GM12878 (cell line): ENCODE data around the gene SYTL1. TPM values are rescaled to one million over a fixed set of nuclear protein-coding genes. Genes with fewer than 3 reads are reported as not detected.
A peak's percentile ranks its signal among the peaks of the same experiment; 100 is the strongest.

Experiments
- ATAC-seq: fragments of 200-7000 bp; cut with Tn5 transposase; 3 replicates; pipeline ENCODE4 v1.9.1; 2020; ENCODE audit warnings: mild to moderate bottlenecking, moderate library complexity
- BruUV-seq: library from RNA; stranded (reverse); fragments of 400-500 nt; replicated peaks from 2 replicates; lab custom pipeline; 2021; lab: Mats Ljungman, UMichigan
- CTCF ChIA-PET: fragments of 300-600 bp; sonication (Branson Sonifier 250); formaldehyde crosslinking; extraction: SDS; loops from one replicate; lab custom pipeline; 2021; ENCODE audit warnings: inconsistent platforms; lab: Yijun Ruan, JAX
- POLR2A ChIA-PET: fragments of 350-600 bp; formaldehyde crosslinking; extraction: SDS; loops from one replicate; lab custom pipeline; 2021; ENCODE audit warnings: inconsistent platforms; lab: Charles Lee
- RAD21 ChIA-PET: fragments of 300-600 bp; sonication (Branson Sonifier 250); formaldehyde crosslinking; loops from one replicate; lab custom pipeline; 2023; ENCODE audit warnings: antibody characterized with exemption; ENCODE audit not compliant: unreplicated experiment; lab: Charles Lee
- SMC1A ChIA-PET: fragments of 300-600 bp; sonication (Branson Sonifier 250); formaldehyde crosslinking; loops from one replicate; lab custom pipeline; 2023; ENCODE audit not compliant: unreplicated experiment, uncharacterized antibody; lab: Charles Lee
- DNase-seq: peaks from one replicate; pipeline ENCODE4 v3.0.0-alpha.2; 2011; ENCODE audit warnings: low read depth, low spot score
- FAIRE-seq: peaks from 3 replicates; lab custom pipeline; 2011; peaks lifted over from hg19 to GRCh38; lab: Jason Lieb, UNC
- H2AFZ ChIP-seq: 2 replicates; pipeline ENCODE4 v1.6.0; 2011; ENCODE audit warnings: low read depth, low read length, control low read depth; ENCODE audit not compliant: control insufficient read depth
- H3K27ac ChIP-seq: 2 replicates; pipeline ENCODE4 v1.5.1; 2011; ENCODE audit warnings: control low read depth; ENCODE audit not compliant: control insufficient read depth, insufficient read depth
- H3K27me3 ChIP-seq, 2 experiments: replicated peaks in 1 of 2; 2 replicates each; pipeline versions ENCODE4 v1.6.0 to v1.6.1; 2011; ENCODE audit warnings: low read length in 1 of 2; ENCODE audit not compliant: control insufficient read depth in 2 of 2, insufficient read depth in 2 of 2
- H3K36me3 ChIP-seq, 2 experiments: 2 replicates each; pipeline ENCODE4 v1.5.1; 2011; ENCODE audit warnings: low read length in 1 of 2; ENCODE audit not compliant: control insufficient read depth in 2 of 2, insufficient read depth in 2 of 2
- H3K4me1 ChIP-seq: 2 replicates; pipeline ENCODE4 v1.6.1; 2011; ENCODE audit warnings: mild to moderate bottlenecking, low read length, moderate library complexity, mixed read lengths; ENCODE audit not compliant: control insufficient read depth, insufficient read depth
- H3K4me2 ChIP-seq: 2 replicates; pipeline ENCODE4 v1.6.0; 2011; ENCODE audit warnings: control low read depth; ENCODE audit not compliant: control insufficient read depth, insufficient read depth
- H3K4me3 ChIP-seq: fragments of 200-600 bp; sonication (generic); 2 replicates; pipeline ENCODE4 v1.5.1; 2016
- H3K79me2 ChIP-seq: 2 replicates; pipeline ENCODE4 v1.6.0; 2011; ENCODE audit warnings: low read length; ENCODE audit not compliant: control insufficient read depth, insufficient read depth
- H3K9ac ChIP-seq: 2 replicates; pipeline ENCODE4 v1.8.0; 2011; ENCODE audit warnings: low read length, control low read depth, mixed read lengths; ENCODE audit not compliant: control insufficient read depth, insufficient read depth
- H3K9me3 ChIP-seq: replicated peaks from 3 replicates; pipeline ENCODE4 v1.5.1; 2011; ENCODE audit warnings: mild to moderate bottlenecking, low read length; ENCODE audit not compliant: control insufficient read depth, insufficient read depth
- H4K20me1 ChIP-seq: 2 replicates; pipeline ENCODE4 v1.6.0; 2011; ENCODE audit not compliant: control insufficient read depth, insufficient read depth
- NFIC ChIP-seq: IDR thresholded peaks from 2 replicates; pipeline ENCODE4 v1.6.1; 2012; ENCODE audit warnings: low read depth, mild to moderate bottlenecking, inconsistent platforms, low read length, moderate library complexity
- NFYA ChIP-seq: IDR thresholded peaks from 2 replicates; pipeline ENCODE4 v1.6.1; 2011; ENCODE audit warnings: low read depth, mild to moderate bottlenecking, low read length, improper control_type of control experiment, borderline replicate concordance
- POLR2AphosphoS5 ChIP-seq: IDR thresholded peaks from 2 replicates; pipeline ENCODE4 v1.6.1; 2011; ENCODE audit warnings: mild to moderate bottlenecking, low read length, inconsistent platforms
- RAD21 ChIP-seq: IDR thresholded peaks from 2 replicates; pipeline ENCODE4 v1.6.1; 2011; ENCODE audit warnings: mild to moderate bottlenecking, low read depth, low read length, moderate library complexity; ENCODE audit not compliant: insufficient read depth
- SIX5 ChIP-seq: IDR thresholded peaks from 2 replicates; pipeline ENCODE4 v1.6.1; 2011; ENCODE audit warnings: mild to moderate bottlenecking, low read depth, low read length, moderate library complexity; ENCODE audit not compliant: severe bottlenecking
- SMARCA5 ChIP-seq: fragments of 450-650 bp; IDR thresholded peaks from 2 replicates; pipeline ENCODE4 v1.6.1; 2017; ENCODE audit warnings: mild to moderate bottlenecking
- SP1 ChIP-seq: IDR thresholded peaks from one replicate; pipeline ENCODE4 v1.6.1; 2011; ENCODE audit warnings: low read depth, low read length
- SREBF1 ChIP-seq: IDR thresholded peaks from 2 replicates; pipeline ENCODE4 v1.6.1; 2012; ENCODE audit warnings: mild to moderate bottlenecking, low read length
- WRNIP1 ChIP-seq: IDR thresholded peaks from 2 replicates; pipeline ENCODE4 v1.6.1; 2011; ENCODE audit warnings: low read depth, low read length, improper control_type of control experiment, borderline replicate concordance
- YY1 ChIP-seq: IDR thresholded peaks from 2 replicates; pipeline ENCODE4 v1.6.1; 2011; ENCODE audit warnings: low read depth, mild to moderate bottlenecking, low read length
- ZNF274 ChIP-seq: IDR thresholded peaks from one replicate; pipeline ENCODE4 v1.8.0; 2011; ENCODE audit not compliant: insufficient read length, insufficient read depth
- WGBS: methylation state at CpG from one replicate; pipeline ENCODE4 v1.1.6; 2016; ENCODE audit warnings: low lambda C conversion rate; ENCODE audit not compliant: insufficient replicate concordance, insufficient coverage; ENCODE audit errors: missing lambda C conversion rate; 5-methylcytosine and 5-hydroxymethylcytosine counted together
- in situ Hi-C: fragments of 300-500 bp; cut with MboI; formaldehyde crosslinking; loops from 9 replicates; pipeline ENCODE4 v1.14.3; 2018; ENCODE audit warnings: mixed read lengths
- intact Hi-C: fragments of 100-400 bp; cut with micrococcal nuclease; formaldehyde crosslinking; loops from one replicate; pipeline ENCODE4 v1.14.2; 2022; ENCODE audit not compliant: unreplicated experiment
- polyA plus RNA-seq, 11 experiments: library from polyadenylated mRNA; depleted of rRNA in 4 of 11; unstranded in 6 of 11; stranded (reverse) in 5 of 11; fragments of >200 nt; fragmentation: Nextera tagmentation in 4 of 11; fragmentation: Illumina TruSeq in 1 of 11; extraction: Ambion mirVana in 4 of 11; extraction: Trizol in 1 of 11; gene quantifications; 1 replicate in 1 of 11; 2 replicates in 10 of 11; pipeline versions ENCODE4 v1.2.1 to v1.2.3, GENCODE V29; 2011 to 2016; ENCODE audit warnings: inconsistent platforms in 2 of 11, missing spikeins in 2 of 11, low read depth in 1 of 11
- total RNA-seq, 4 experiments: library from RNA; depleted of rRNA in 3 of 4; stranded (reverse); fragments of >200 nt in 3 of 4; fragmentation: Illumina TruSeq in 1 of 4; extraction: Trizol in 1 of 4; gene quantifications; 2 replicates each; pipeline versions ENCODE4 v1.2.1 to v1.2.3, GENCODE V29; 2013 to 2021
- TF ChIP-seq, protein P1 (sequence below): IDR thresholded peaks from 2 replicates; pipeline ENCODE4 v1.6.1; 2011; ENCODE audit warnings: low read depth, low read length, improper control_type of control experiment, borderline replicate concordance
- TF ChIP-seq, protein P2 (sequence below), 3 experiments: IDR thresholded peaks in 2 of 3; conservative IDR thresholded peaks in 1 of 3; 2 replicates each; pipeline ENCODE4 v1.5.1; 2011; ENCODE audit warnings: low read depth in 3 of 3, low read length in 3 of 3, mild to moderate bottlenecking in 3 of 3, control low read depth in 2 of 3, moderate library complexity in 2 of 3, inconsistent platforms in 1 of 3, mixed read lengths in 1 of 3; ENCODE audit not compliant: control insufficient read depth in 2 of 3, insufficient read depth in 1 of 3; ENCODE audit errors: extremely low read depth in 1 of 3
- TF ChIP-seq, protein P3 (sequence below): IDR thresholded peaks from 2 replicates; pipeline ENCODE4 v1.6.1; 2012; ENCODE audit warnings: low read length, inconsistent platforms
- TF ChIP-seq, protein P4 (sequence below): fragments of 450-650 bp; IDR thresholded peaks from 2 replicates; pipeline ENCODE4 v1.6.1; 2016; ENCODE audit warnings: mild to moderate bottlenecking

SYTL1 gene
- total and polyA plus RNA-seq, 10 of the 15 experiments (the other 5 are each of a cell fraction or from before 2014, with no cell fraction given) = 0.72 to 45.6 (median 14.8) TPM

DNA sequence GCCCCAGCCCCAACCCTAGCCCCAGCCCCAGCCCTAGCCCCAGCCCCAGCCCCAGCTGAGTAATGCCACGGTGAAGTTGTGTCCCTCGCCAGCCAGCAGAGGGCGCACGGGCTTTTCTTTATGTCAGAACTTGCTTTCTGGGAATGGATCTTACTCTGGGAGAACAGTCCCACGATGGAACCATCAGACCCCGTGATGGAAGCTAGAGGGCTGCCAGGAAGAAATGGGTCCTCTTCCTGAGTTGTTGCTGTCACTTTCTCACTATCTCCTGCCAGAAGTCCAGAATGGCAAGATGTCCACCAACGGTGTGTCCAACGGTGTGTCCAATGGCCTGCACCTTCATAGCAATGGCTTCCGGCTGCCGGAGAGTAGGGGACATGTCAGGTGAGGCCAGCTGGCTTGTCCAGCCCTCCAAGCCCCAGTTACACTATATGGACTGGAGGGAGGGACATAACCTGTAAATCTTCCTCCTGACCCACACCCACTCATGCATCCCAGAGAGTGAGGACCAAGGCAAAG lies 45.0 kb upstream of the SYTL1 start:
- H4K20me1 ChIP-seq = no peaks in the 10 kb centered on the region
- no peak overlapping the region for H3K27ac ChIP-seq
- DNase-seq (no peak), FAIRE-seq (no peak), ATAC-seq (peak; percentile 80)
- H3K4me1 ChIP-seq = peaks cover 5% of the 10 kb centered on the region
- SMC1A ChIA-PET = interaction anchor here (0.7 to 4.2 kb wide), 15 partner anchors 9 to 310 kb away, joined by 3 to 19 read pairs (median 4); no protein-coding TSS in a partner anchor
- no peaks in the 10 kb centered on the region for H3K79me2 ChIP-seq
- intact Hi-C loops (no loop called here), in situ Hi-C loops (no loop called here)
- no peak overlapping the region for H2AFZ ChIP-seq
- POLR2A ChIA-PET = interaction anchor here (0.6 to 3.8 kb wide), 3 partner anchors 99 to 307 kb away, joined by 3 to 16 read pairs (median 4); partner anchors contain the start of gene AHDC1
- no peak overlapping the region for H3K4me3 ChIP-seq
- CTCF ChIA-PET = interaction anchor here (0.6 to 13.1 kb wide), 73 partner anchors 9 to 476 kb away, joined by 3 to 265 read pairs (median 4); partner anchors contain the start of genes AHDC1, GPR3, MAP3K6 and SLC9A1
- H3K4me2 ChIP-seq = no peak overlapping the region
- H3K36me3 ChIP-seq = peaks cover 4 to 7% of the 10 kb centered on the region in 2 experiments; a peak in 3 of 4 replicates
- RAD21 ChIA-PET = interaction anchor here (0.6 to 7.5 kb wide), 16 partner anchors 8 to 310 kb away, joined by 3 to 103 read pairs (median 4); partner anchors contain the start of gene AHDC1
- WGBS = 32% methylated on average over 10 of the region's 10 CpGs
- H3K9me3 ChIP-seq = no peaks in the 10 kb centered on the region
- BruUV-seq = no TSS peak
- H3K27me3 ChIP-seq = no peaks in the 10 kb centered on the region
- no peak overlapping the region for H3K9ac ChIP-seq
- TF ChIP-seq, protein P1, sequence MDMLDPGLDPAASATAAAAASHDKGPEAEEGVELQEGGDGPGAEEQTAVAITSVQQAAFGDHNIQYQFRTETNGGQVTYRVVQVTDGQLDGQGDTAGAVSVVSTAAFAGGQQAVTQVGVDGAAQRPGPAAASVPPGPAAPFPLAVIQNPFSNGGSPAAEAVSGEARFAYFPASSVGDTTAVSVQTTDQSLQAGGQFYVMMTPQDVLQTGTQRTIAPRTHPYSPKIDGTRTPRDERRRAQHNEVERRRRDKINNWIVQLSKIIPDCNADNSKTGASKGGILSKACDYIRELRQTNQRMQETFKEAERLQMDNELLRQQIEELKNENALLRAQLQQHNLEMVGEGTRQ = no peak
- TF ChIP-seq ZNF274 (no peak), YY1 (no peak), SIX5 (no peak), SP1 (no peak), POLR2AphosphoS5 (no peak), WRNIP1 (no peak), NFIC (no peak), SMARCA5 (no peak), NFYA (no peak), SREBF1 (no peak), RAD21 (peak; percentile 43)
- TF ChIP-seq, protein P2, sequence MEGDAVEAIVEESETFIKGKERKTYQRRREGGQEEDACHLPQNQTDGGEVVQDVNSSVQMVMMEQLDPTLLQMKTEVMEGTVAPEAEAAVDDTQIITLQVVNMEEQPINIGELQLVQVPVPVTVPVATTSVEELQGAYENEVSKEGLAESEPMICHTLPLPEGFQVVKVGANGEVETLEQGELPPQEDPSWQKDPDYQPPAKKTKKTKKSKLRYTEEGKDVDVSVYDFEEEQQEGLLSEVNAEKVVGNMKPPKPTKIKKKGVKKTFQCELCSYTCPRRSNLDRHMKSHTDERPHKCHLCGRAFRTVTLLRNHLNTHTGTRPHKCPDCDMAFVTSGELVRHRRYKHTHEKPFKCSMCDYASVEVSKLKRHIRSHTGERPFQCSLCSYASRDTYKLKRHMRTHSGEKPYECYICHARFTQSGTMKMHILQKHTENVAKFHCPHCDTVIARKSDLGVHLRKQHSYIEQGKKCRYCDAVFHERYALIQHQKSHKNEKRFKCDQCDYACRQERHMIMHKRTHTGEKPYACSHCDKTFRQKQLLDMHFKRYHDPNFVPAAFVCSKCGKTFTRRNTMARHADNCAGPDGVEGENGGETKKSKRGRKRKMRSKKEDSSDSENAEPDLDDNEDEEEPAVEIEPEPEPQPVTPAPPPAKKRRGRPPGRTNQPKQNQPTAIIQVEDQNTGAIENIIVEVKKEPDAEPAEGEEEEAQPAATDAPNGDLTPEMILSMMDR (IDR thresholded peaks at IDR 0.05 in 2 of 3, conservative IDR thresholded peaks at IDR 0.05 in 1 of 3; ENCODE audit: control insufficient read depth in 2 of 3, extremely low read depth in 1 of 3, insufficient read depth in 1 of 3, low read depth in 3 of 3, low read length in 3 of 3) = peak; percentile 58 to 77 (median 61)
- TF ChIP-seq, protein P3, sequence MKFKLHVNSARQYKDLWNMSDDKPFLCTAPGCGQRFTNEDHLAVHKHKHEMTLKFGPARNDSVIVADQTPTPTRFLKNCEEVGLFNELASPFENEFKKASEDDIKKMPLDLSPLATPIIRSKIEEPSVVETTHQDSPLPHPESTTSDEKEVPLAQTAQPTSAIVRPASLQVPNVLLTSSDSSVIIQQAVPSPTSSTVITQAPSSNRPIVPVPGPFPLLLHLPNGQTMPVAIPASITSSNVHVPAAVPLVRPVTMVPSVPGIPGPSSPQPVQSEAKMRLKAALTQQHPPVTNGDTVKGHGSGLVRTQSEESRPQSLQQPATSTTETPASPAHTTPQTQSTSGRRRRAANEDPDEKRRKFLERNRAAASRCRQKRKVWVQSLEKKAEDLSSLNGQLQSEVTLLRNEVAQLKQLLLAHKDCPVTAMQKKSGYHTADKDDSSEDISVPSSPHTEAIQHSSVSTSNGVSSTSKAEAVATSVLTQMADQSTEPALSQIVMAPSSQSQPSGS = no peak
- TF ChIP-seq, protein P4, sequence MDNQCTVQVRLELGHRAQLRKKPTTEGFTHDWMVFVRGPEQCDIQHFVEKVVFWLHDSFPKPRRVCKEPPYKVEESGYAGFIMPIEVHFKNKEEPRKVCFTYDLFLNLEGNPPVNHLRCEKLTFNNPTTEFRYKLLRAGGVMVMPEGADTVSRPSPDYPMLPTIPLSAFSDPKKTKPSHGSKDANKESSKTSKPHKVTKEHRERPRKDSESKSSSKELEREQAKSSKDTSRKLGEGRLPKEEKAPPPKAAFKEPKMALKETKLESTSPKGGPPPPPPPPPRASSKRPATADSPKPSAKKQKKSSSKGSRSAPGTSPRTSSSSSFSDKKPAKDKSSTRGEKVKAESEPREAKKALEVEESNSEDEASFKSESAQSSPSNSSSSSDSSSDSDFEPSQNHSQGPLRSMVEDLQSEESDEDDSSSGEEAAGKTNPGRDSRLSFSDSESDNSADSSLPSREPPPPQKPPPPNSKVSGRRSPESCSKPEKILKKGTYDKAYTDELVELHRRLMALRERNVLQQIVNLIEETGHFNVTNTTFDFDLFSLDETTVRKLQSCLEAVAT = no peak
